Motor neuron (in vitro differentiated cells): ENCODE data around the gene MAST4. TPM values are rescaled to one million over a fixed set of nuclear protein-coding genes. Genes with fewer than 3 reads are reported as not detected.

Experiments
- ATAC-seq, 8 experiments: fragments of 200-7000 bp; cut with Tn5 transposase; replicated peaks in 6 of 8; 2 replicates each; pipeline ENCODE4 v1.8.0; 2021; ENCODE audit warnings: mild to moderate bottlenecking in 8 of 8, moderate library complexity in 8 of 8
- H3K27ac ChIP-seq, 2 donors: fragments of 250-450 bp; sonication (Bioruptor Pico); 2 replicates each; pipeline ENCODE4 v1.9.0; 2021; ENCODE audit warnings: antibody characterized with exemption in 2 of 2, mild to moderate bottlenecking in 2 of 2, moderate library complexity in 1 of 2
- H3K4me1 ChIP-seq, 2 donors: fragments of 250-450 bp; sonication (Bioruptor Pico); replicated peaks in 1 of 2; 2 replicates each; pipeline ENCODE4 v1.6.1; 2021; ENCODE audit warnings: antibody characterized with exemption in 2 of 2, mild to moderate bottlenecking in 2 of 2, moderate library complexity in 1 of 2
- H3K4me3 ChIP-seq, 5 donors: fragments of 250-450 bp; sonication (Bioruptor Pico); 2 replicates each; pipeline ENCODE4 v1.9.0; 2021; ENCODE audit warnings: antibody characterized with exemption in 5 of 5, mild to moderate bottlenecking in 5 of 5, moderate library complexity in 4 of 5
- WGBS, 10 experiments: fragments of 450-650 bp; shearing (Covaris generic); methylation state at CpG; one replicate each; pipeline ENCODE4 v1.0.0; 2022; 5-methylcytosine and 5-hydroxymethylcytosine counted together
- in situ Hi-C, 9 experiments: fragments of 400-800 bp; cut with MboI; loops; one replicate each; pipeline ENCODE4 v1.15.0; 2021; ENCODE audit warnings: low sequenced_read_pairs in 9 of 9, low pct_unique_long_range_greater_than_20kb in 2 of 9; ENCODE audit not compliant: unreplicated experiment in 9 of 9
- total RNA-seq, 8 experiments: library from RNA; unstranded; fragments of 300-600 nt; gene quantifications; 2 replicates each; pipeline versions ENCODE4 v1.2.3 to v1.2.4, GENCODE V29; 2022

The MAST4 gene
- total RNA-seq, 8 experiments from 2014 or later = 4.3 to 26.1 (median 12.9) TPM

- 70 to 100% (median 96%) methylated on average over 1 to 3 of the region's 3 CpGs; no CpG with 5 or more reads in 1 of the 10 experiments for WGBS, 10 experiments
- H3K27ac ChIP-seq = no peak overlapping the region
- in situ Hi-C loops = loop anchor here in 1 of 9 experiments (25.0 kb wide), 1 partner anchor 208 kb away; no protein-coding TSS in a partner anchor
- no peak overlapping the region for H3K4me3 ChIP-seq
- peaks cover 0 to 12% of the 10 kb centered on the region in 2 donors for H3K4me1 ChIP-seq
- ATAC-seq = no peak
Observed at GRCh38 chr5:67020096-67020615, 424.0 kb downstream of the MAST4 start.

GRCh38 chr5:67021031-67021430 is 424.8 kb downstream of the MAST4 start:
- in situ Hi-C loops = loop anchor here in 1 of 9 experiments (25.0 kb wide), 1 partner anchor 209 kb away; no protein-coding TSS in a partner anchor
- ATAC-seq = peak in 2 of 8 experiments; percentile 49 to 70
- no peak overlapping the region for H3K27ac ChIP-seq

GRCh38 chr5:67021521-67021920 is 425.3 kb downstream of the MAST4 start:
- H3K27ac ChIP-seq = no peak overlapping the region
- no peak overlapping the region for H3K4me3 ChIP-seq
- in situ Hi-C loops = loop anchor here in 1 of 9 experiments (25.0 kb wide), 1 partner anchor 209 kb away; no protein-coding TSS in a partner anchor
- ATAC-seq = peak in 1 of 8 experiments; percentile 25
- peaks cover 0 to 12% of the 10 kb centered on the region in 2 donors for H3K4me1 ChIP-seq

More at GRCh38 chr5:67021031-67021430, 424.8 kb downstream of the MAST4 start:
- Histone ChIP-seq H3K4me1 (peaks cover 0 to 10% of the 10 kb centered on the region in 2 donors), H3K4me3 (no peak overlapping the region)
- 40 to 100% (median 80%) methylated on average over 1 of the region's 1 CpG; no CpG with 5 or more reads in 3 of the 10 experiments for WGBS, 10 experiments

GRCh38 chr5:67021962-67022361 is 425.8 kb downstream of the MAST4 start:
- in situ Hi-C loops = loop anchor here in 1 of 9 experiments (25.0 kb wide), 1 partner anchor 210 kb away; no protein-coding TSS in a partner anchor
- peak in 2 of 8 experiments; percentile 27 to 36 for ATAC-seq
- 77 to 100% (median 91%) methylated on average over 2 to 3 of the region's 3 CpGs; no CpG with 5 or more reads in 1 of the 10 experiments for WGBS, 10 experiments
- Histone ChIP-seq H3K4me3 (no peak overlapping the region), H3K4me1 (peaks cover 0 to 11% of the 10 kb centered on the region in 2 donors), H3K27ac (no peak overlapping the region)

- no peak for ATAC-seq
- H3K4me3 ChIP-seq = no peak overlapping the region
- peaks cover 0 to 16% of the 10 kb centered on the region in 2 donors for H3K4me1 ChIP-seq
- in situ Hi-C loops = no loop called here
- 20 to 100% (median 90%) methylated on average over 1 to 2 of the region's 2 CpGs; no CpG with 5 or more reads in 5 of the 10 experiments for WGBS, 10 experiments
- H3K27ac ChIP-seq = no peak overlapping the region
Observed at GRCh38 chr5:67025457-67025856, 429.3 kb downstream of the MAST4 start.

GRCh38 chr5:67026278-67026677 is 430.1 kb downstream of the MAST4 start:
- Histone ChIP-seq H3K4me1 (peaks cover 0 to 25% of the 10 kb centered on the region in 2 donors), H3K27ac (no peak overlapping the region)
- ATAC-seq = peak in 1 of 8 experiments; percentile 59

GRCh38 chr5:67027171-67027570 is 431.0 kb downstream of the MAST4 start:
- WGBS, 10 experiments = 27 to 100% (median 98%) methylated on average over 1 to 2 of the region's 2 CpGs; no CpG with 5 or more reads in 2 of the 10 experiments
- H3K27ac ChIP-seq = no peak overlapping the region
- in situ Hi-C loops = no loop called here
- no peak overlapping the region for H3K4me3 ChIP-seq
- H3K4me1 ChIP-seq = peaks cover 0 to 34% of the 10 kb centered on the region in 2 donors
- no peak for ATAC-seq

More at GRCh38 chr5:67026278-67026677, 430.1 kb downstream of the MAST4 start:
- no peak overlapping the region for H3K4me3 ChIP-seq
- in situ Hi-C loops = no loop called here
- WGBS, 10 experiments = 78 to 100% (median 86%) methylated on average over 1 of the region's 1 CpG; no CpG with 5 or more reads in 3 of the 10 experiments

GRCh38 chr5:67028371-67028770 is 432.2 kb downstream of the MAST4 start:
- no peak overlapping the region for H3K27ac ChIP-seq
- ATAC-seq = no peak
- peaks cover 0 to 35% of the 10 kb centered on the region in 2 donors for H3K4me1 ChIP-seq
- H3K4me3 ChIP-seq = no peak overlapping the region
- WGBS, 10 experiments = 90 to 100% (median 97%) methylated on average over 1 to 4 of the region's 4 CpGs
- in situ Hi-C loops = no loop called here

GRCh38 chr5:67028941-67029340 is 432.7 kb downstream of the MAST4 start:
- Histone ChIP-seq H3K27ac (no peak overlapping the region), H3K4me1 (peaks cover 0 to 35% of the 10 kb centered on the region in 2 donors), H3K4me3 (no peak overlapping the region)
- no peak for ATAC-seq
- WGBS, 10 experiments = 80 to 100% (median 94%) methylated on average over 1 to 4 of the region's 4 CpGs; no CpG with 5 or more reads in 3 of the 10 experiments
- in situ Hi-C loops = no loop called here

- Histone ChIP-seq H3K4me3 (no peak overlapping the region), H3K4me1 (peaks cover 0 to 35% of the 10 kb centered on the region in 2 donors), H3K27ac (no peak overlapping the region)
- ATAC-seq = no peak
- in situ Hi-C loops = no loop called here
Observed at GRCh38 chr5:67029481-67029880, 433.3 kb downstream of the MAST4 start.

GRCh38 chr5:67030289-67031056 is 434.3 kb downstream of the MAST4 start:
- no peak overlapping the region for H3K4me3 ChIP-seq
- peak in 2 of 8 experiments; percentile 18 to 53 for ATAC-seq
- in situ Hi-C loops = no loop called here
- H3K27ac ChIP-seq = no peak overlapping the region
- WGBS, 10 experiments = 14 to 94% (median 60%) methylated on average over 2 of the region's 2 CpGs; no CpG with 5 or more reads in 3 of the 10 experiments
- peaks cover 0 to 35% of the 10 kb centered on the region in 2 donors for H3K4me1 ChIP-seq

GRCh38 chr5:67031057-67031443 is 434.9 kb downstream of the MAST4 start:
- WGBS, 10 experiments = 6 to 100% (median 36%) methylated on average over 1 to 3 of the region's 3 CpGs; no CpG with 5 or more reads in 1 of the 10 experiments
- Histone ChIP-seq H3K27ac (no peak overlapping the region), H3K4me1 (peaks cover 0 to 31% of the 10 kb centered on the region in 2 donors), H3K4me3 (no peak overlapping the region)
- in situ Hi-C loops = no loop called here
- peak in 6 of 8 experiments; percentile 34 to 80 (median 50) for ATAC-seq

GRCh38 chr5:67031692-67032091 is 435.5 kb downstream of the MAST4 start:
- peaks cover 0 to 25% of the 10 kb centered on the region in 2 donors for H3K4me1 ChIP-seq

More at GRCh38 chr5:67031692-67032091, 435.5 kb downstream of the MAST4 start:
- no peak overlapping the region for H3K4me3 ChIP-seq
- in situ Hi-C loops = no loop called here
- ATAC-seq = no peak
- no peak overlapping the region for H3K27ac ChIP-seq
- WGBS, 10 experiments = 47 to 100% (median 80%) methylated on average over 1 to 3 of the region's 3 CpGs; no CpG with 5 or more reads in 1 of the 10 experiments
